Mammary epithelial cell (primary cell): ENCODE measurements around the gene TBXAS1.

Source experiments
- EZH2 ChIP-seq: IDR thresholded peaks from 2 replicates; pipeline ENCODE4 v1.6.1; 2012; ENCODE audit warnings: low read length, inconsistent platforms, borderline replicate concordance
- TF ChIP-seq, protein P1 (sequence below), 2 donors: IDR thresholded peaks in 1 of 2; conservative IDR thresholded peaks in 1 of 2; 2 replicates each; pipeline ENCODE4 v1.5.1; 2011 to 2012; ENCODE audit warnings: inconsistent platforms in 2 of 2, low read length in 2 of 2, mild to moderate bottlenecking in 2 of 2, control low read depth in 1 of 2, low read depth in 1 of 2; ENCODE audit not compliant: insufficient read depth in 1 of 2; ENCODE audit errors: extremely low read depth in 1 of 2

DNA sequence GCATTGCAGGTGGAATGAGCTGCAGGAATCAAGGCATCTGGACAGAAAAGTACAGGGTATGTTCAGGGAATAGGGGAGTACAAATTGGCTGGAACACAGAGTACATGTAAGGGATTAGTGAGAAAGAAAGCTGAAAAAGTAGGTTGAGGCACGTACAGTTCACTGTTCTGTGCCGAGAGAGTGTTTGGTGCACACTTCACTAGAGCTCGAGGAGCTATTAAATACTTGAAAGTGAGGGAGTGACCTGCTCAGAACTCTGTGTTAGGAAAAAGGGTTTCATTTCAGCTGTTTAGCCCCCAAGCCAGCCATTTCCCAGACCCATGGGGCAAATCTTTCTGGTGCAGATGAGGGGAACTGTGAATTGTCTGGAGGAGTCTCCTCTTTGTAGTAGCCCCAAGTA lies 115.2 kb downstream of the TBXAS1 start:
- TF ChIP-seq, protein P1, sequence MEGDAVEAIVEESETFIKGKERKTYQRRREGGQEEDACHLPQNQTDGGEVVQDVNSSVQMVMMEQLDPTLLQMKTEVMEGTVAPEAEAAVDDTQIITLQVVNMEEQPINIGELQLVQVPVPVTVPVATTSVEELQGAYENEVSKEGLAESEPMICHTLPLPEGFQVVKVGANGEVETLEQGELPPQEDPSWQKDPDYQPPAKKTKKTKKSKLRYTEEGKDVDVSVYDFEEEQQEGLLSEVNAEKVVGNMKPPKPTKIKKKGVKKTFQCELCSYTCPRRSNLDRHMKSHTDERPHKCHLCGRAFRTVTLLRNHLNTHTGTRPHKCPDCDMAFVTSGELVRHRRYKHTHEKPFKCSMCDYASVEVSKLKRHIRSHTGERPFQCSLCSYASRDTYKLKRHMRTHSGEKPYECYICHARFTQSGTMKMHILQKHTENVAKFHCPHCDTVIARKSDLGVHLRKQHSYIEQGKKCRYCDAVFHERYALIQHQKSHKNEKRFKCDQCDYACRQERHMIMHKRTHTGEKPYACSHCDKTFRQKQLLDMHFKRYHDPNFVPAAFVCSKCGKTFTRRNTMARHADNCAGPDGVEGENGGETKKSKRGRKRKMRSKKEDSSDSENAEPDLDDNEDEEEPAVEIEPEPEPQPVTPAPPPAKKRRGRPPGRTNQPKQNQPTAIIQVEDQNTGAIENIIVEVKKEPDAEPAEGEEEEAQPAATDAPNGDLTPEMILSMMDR (conservative IDR thresholded peaks at IDR 0.05 in 1 of 2, IDR thresholded peaks at IDR 0.05 in 1 of 2; ENCODE audit: extremely low read depth in 1 of 2, insufficient read depth in 1 of 2, low read depth in 1 of 2, low read length in 2 of 2): no peak
- TF ChIP-seq EZH2: no peak
